Tongue (tissue), 2 donors: ENCODE measurements around the gene TRPM1. TPM values are rescaled to one million over a fixed set of nuclear protein-coding genes. Genes with fewer than 3 reads are reported as not detected.
"Not testable (repeated sequence)": the region's sequence is repeated elsewhere in the genome, so short reads cannot be mapped to it uniquely, and the experiment has no call there.

ENCODE experiments used
- DNase-seq: peaks from one replicate; pipeline ENCODE4 v3.0.0-alpha.2; 2015
- total RNA-seq: library from RNA; depleted of rRNA; stranded (reverse); fragments of >200 nt; gene quantifications from one replicate; pipeline ENCODE4 v1.2.3, GENCODE V29; 2014

Gene TRPM1
- total RNA-seq, 1 donor from 2014 or later: not detected

GRCh38 chr15:31116423-31117030 lies 15.0 kb upstream of the TRPM1 start:
- no peak for DNase-seq

- no peak for DNase-seq
These were observed 9.6 kb upstream of the TRPM1 start for GRCh38 chr15:31111091-31111647.

GRCh38 chr15:31108836-31109235 lies 7.3 kb upstream of the TRPM1 start:
- DNase-seq: no peak

- no peak for DNase-seq
These were observed 5.2 kb upstream of the TRPM1 start for GRCh38 chr15:31106495-31107300.

DNA sequence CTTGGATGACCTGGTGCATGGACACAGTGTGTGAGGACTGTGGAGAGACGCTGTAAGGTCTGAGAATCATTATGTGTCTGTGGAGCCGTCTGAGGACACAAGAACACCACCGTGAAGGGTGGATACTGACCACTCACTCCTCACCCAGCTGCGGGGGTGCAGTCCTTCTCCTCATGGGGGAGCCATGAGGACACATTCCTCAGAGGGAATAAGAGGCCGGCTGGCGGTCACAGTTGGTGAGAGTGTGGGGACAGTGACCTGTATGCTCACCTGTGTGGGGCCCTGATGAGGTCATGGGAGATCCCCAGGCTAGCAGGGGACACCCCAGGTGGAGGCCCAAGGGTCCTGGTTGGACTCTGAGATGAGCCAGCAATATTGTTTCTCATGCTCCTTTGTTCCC lies 2.5 kb upstream of the TRPM1 start:
- DNase-seq: no peak

- DNase-seq: no peak
These were observed 1.1 kb upstream of the TRPM1 start for GRCh38 chr15:31102374-31103342.

DNA sequence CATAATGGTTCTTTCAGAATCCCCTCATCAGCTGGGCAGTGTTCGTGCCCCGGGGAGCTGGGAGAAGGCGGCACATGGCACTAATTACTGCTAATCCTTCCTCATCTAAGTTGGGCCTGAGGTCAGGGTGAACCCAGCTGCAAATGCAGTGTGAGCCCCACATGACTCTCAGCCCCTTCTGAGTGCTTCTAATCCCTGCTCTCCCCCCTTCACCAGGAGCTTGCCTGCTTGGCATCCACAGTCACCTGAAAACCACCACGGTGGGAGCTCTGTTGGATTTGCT lies 455 bp upstream of the TRPM1 start:
- no peak for DNase-seq

- no peak for DNase-seq
These were observed 787 bp downstream of the TRPM1 start for GRCh38 chr15:31100738-31101137.

DNA sequence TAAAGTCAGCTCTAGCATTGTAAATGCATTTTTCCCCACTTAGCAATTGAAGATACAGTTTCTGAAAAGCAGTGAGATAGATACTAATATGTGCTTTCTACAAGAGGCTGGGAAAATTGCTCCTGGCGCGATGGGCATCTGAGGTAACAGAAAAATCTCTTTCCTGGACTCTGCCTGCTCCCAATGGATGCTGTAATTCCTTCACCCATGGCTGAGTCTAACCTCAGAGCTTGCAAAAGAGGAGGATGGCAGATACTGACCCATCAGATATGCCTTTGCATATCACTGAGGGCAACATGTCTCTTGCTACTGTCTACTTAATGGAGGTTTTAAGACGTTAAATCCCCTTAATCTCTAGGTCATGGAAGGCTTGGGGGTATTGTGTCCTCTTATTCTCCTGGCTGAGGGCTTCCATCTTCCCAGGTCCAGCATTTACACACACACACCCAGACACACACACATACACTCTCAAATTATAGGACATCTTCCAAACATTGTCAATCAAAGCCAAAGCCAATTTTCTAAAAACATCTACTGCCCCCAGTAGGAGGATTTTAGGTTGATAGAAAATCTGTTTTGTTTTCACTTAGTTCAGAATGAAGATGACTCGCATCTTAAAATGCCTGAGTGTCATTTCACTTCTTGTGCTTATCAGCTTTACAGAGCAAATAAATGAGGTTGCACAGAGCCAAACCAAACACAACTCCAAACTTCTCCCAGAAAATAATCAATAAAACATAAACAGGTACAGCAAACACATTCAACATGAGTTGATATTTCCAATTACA lies 2.4 kb downstream of the TRPM1 start:
- DNase-seq: no peak

DNA sequence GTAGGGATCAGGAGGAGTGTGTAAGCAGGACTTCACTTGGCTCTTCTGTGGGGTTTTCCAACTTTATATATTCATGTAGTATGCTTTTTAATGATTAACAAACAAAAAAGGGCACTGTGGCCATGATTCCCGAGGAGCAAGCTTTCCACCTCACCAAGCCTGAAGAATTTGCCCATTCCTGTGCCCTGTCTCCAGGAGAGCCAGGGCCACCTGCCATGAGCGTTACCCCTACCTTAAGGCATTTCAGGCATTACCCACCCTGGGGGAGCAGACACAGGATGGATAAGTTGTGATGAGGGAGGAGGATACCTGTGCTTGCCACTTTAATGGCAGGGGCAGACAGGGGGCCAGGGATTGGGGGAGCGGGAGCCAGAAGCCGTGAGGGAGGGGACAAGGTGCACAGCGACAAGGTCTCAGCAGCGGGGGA lies 3.0 kb downstream of the TRPM1 start:
- no peak for DNase-seq

DNA sequence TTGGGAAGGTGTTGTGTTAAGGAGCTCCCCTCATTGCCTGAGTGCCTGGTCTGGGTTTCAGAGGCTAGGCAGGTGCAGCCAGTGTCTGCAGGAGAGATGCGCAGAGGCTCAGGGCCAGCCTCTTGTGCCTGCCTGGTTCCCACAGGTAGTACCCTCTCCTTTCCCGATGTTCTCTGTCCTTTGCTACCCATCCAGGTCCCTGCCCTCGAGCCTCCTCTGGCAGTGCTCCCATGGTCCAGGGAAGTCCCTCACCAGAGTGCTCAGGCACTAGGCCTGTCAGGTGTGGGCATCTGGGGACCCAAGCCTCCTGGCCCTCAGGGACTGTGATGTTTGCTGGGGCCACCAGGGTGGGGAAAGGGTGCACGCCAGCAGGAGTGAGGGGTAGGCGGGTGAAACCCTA lies 5.0 kb downstream of the TRPM1 start:
- no peak for DNase-seq

DNA sequence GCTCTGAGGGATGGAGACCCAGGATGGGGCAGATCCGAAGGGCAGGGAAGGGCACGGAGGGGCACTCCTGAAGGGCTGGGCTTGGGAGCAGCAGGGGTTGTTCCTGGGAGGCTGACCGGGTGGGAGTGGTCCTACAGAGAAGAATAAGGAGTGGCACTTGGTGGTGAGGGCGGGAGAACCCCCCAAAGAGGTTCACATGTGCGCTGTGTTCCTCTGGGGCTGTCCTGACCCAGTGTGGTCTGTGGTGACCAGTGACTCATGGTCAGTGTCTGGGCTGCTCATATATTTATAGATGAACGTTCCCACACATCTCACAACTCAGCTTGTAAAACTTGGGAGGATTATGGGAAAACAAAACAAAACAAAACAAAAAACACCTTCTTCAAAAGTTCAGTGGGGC lies 10.0 kb downstream of the TRPM1 start:
- no peak for DNase-seq

- DNase-seq: no peak
These were observed 10.8 kb downstream of the TRPM1 start for GRCh38 chr15:31090766-31091165.

GRCh38 chr15:31089368-31090047 lies 12.0 kb downstream of the TRPM1 start:
- DNase-seq: no peak

DNA sequence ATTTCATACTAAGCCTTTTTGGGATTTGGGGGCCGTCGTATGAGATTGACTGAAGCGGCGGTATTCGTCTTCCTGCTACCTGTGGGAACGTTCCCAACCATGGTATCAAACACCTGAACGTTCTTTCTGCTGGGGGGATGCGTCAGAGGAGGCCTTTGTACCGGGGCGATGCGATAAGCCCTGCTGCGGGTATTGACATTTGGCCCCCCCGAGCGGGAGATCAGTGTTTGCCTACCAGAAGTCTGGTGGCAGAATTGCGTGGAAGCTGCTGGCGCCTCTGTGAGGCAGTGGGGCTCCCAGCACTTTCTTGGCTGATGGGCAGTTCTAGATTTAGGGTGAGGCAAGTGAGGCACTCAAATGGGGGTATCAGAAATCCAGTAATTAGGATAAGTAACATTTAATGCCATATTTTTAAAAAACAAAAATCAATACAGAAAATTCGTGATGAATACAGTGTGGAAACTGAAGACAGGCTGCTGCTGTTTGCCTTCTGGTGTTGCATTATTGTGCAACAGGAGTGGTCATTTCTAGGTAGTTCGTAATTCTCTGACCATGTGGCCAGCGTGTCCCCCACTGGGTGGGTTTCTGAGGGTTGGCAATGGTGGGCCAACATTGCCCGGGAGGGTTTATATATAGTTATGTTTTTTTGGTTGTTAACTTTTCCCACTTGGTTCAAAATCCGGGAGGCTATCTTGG lies 12.7 kb downstream of the TRPM1 start:
- no peak for DNase-seq

GRCh38 chr15:31088041-31088440 lies 13.5 kb downstream of the TRPM1 start:
- DNase-seq: not testable (repeated sequence)

DNA sequence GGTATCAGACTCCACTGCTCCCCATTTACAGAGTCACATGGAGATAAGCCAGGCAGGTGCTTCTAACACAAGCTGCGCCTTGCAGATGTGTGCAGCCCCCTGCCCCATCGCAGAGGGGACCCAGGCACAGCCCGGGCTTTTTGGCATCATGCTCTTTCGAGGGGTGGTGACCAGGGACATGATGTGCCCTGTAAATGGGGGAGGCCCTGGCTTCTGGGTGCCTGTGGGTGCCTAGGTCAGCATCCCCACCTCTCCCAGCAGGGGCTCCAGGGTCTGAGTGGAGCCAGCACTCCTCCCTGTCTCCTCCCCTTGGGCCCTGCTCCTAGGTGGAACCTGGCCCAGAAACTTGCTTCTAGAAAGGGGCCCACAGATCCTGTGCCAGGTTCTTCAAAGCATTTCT lies 15.2 kb downstream of the TRPM1 start:
- no peak for DNase-seq

- no peak for DNase-seq
These were observed 16.2 kb downstream of the TRPM1 start for GRCh38 chr15:31085359-31085758.

GRCh38 chr15:31084176-31084575 lies 17.3 kb downstream of the TRPM1 start:
- DNase-seq: no peak

DNA sequence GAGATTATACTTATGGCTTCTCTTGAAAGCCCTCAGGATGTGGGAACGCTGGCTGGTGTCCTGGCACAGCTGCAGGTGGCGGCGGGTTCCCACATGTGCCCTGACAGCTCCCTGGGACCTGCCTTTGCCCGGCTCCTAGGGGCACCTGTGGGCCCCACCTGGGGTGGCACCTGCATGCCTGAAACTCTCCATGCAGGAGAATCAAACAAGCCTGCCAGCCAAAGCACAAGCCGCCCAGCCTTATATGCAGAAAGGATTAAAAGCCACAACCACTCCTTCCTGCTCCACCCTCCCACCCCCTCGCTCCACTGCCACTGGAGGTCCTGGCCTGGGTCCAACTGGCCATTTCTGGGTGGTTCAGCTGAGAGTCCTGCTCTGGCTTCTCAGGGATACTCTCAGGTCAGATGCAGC lies 18.1 kb downstream of the TRPM1 start:
- DNase-seq: no peak
